ENCODE data around the gene LPAR1.
A peak's percentile ranks its signal among the peaks of the same experiment; 100 is the strongest.

Gene LPAR1

GRCh38 chr9:110912419-110913291 is 125.6 kb downstream of the LPAR1 start:
- Histone ChIP-seq H3K36me3 (ENCODE audit: insufficient read depth, low read length) (no peaks in the 10 kb centered on the region), H3K27me3 (ENCODE audit: insufficient read depth, low read length) (no peaks in the 10 kb centered on the region), H3K9me3 (ENCODE audit: low read length) (peaks cover 8% of the 10 kb centered on the region), H3K4me3 (ENCODE audit: low read length) (peak overlapping the region; percentile 3), H3K4me1 (ENCODE audit: insufficient read depth, low read length) (peaks cover 27% of the 10 kb centered on the region), H2AFZ (ENCODE audit: low read depth, low read length) (no peak overlapping the region)

GRCh38 chr9:110911659-110912418 is 126.4 kb downstream of the LPAR1 start:
- H3K27me3 ChIP-seq (ENCODE audit: insufficient read depth, low read length): no peaks in the 10 kb centered on the region
- H2AFZ ChIP-seq (ENCODE audit: low read depth, low read length): no peak overlapping the region
- H3K4me1 ChIP-seq (ENCODE audit: insufficient read depth, low read length): peaks cover 27% of the 10 kb centered on the region
- peaks cover 8% of the 10 kb centered on the region for H3K9me3 ChIP-seq (ENCODE audit: low read length)
- H3K36me3 ChIP-seq (ENCODE audit: insufficient read depth, low read length): no peaks in the 10 kb centered on the region
- no peak overlapping the region for H3K4me3 ChIP-seq (ENCODE audit: low read length)

GRCh38 chr9:110908894-110909293 is 129.4 kb downstream of the LPAR1 start:
- H2AFZ ChIP-seq (ENCODE audit: low read depth, low read length): no peak overlapping the region
- peaks cover 23% of the 10 kb centered on the region for H3K4me1 ChIP-seq (ENCODE audit: insufficient read depth, low read length)
- no peaks in the 10 kb centered on the region for H3K27me3 ChIP-seq (ENCODE audit: insufficient read depth, low read length)
- H3K9me3 ChIP-seq (ENCODE audit: low read length): peaks cover 8% of the 10 kb centered on the region
- no peaks in the 10 kb centered on the region for H3K36me3 ChIP-seq (ENCODE audit: insufficient read depth, low read length)
- H3K4me3 ChIP-seq (ENCODE audit: low read length): no peak overlapping the region

GRCh38 chr9:110900917-110901316 is 137.4 kb downstream of the LPAR1 start:
- no peaks in the 10 kb centered on the region for H3K36me3 ChIP-seq (ENCODE audit: insufficient read depth, low read length)
- H3K4me3 ChIP-seq (ENCODE audit: low read length): no peak overlapping the region
- H3K4me1 ChIP-seq (ENCODE audit: insufficient read depth, low read length): peaks cover 4% of the 10 kb centered on the region
- no peak overlapping the region for H2AFZ ChIP-seq (ENCODE audit: low read depth, low read length)
- no peaks in the 10 kb centered on the region for H3K27me3 ChIP-seq (ENCODE audit: insufficient read depth, low read length)
- H3K9me3 ChIP-seq (ENCODE audit: low read length): peaks cover 5% of the 10 kb centered on the region

- H3K27me3 ChIP-seq (ENCODE audit: insufficient read depth, low read length): no peaks in the 10 kb centered on the region
- H3K9me3 ChIP-seq (ENCODE audit: low read length): peaks cover 5% of the 10 kb centered on the region
- H2AFZ ChIP-seq (ENCODE audit: low read depth, low read length): no peak overlapping the region
- no peaks in the 10 kb centered on the region for H3K36me3 ChIP-seq (ENCODE audit: insufficient read depth, low read length)
- H3K4me1 ChIP-seq (ENCODE audit: insufficient read depth, low read length): peaks cover 4% of the 10 kb centered on the region
- H3K4me3 ChIP-seq (ENCODE audit: low read length): no peak overlapping the region
Observed at GRCh38 chr9:110900456-110900855, 137.8 kb downstream of the LPAR1 start.

- H3K9me3 ChIP-seq (ENCODE audit: low read length): peaks cover 5% of the 10 kb centered on the region
- H3K36me3 ChIP-seq (ENCODE audit: insufficient read depth, low read length): no peaks in the 10 kb centered on the region
- peaks cover 4% of the 10 kb centered on the region for H3K4me1 ChIP-seq (ENCODE audit: insufficient read depth, low read length)
Observed at GRCh38 chr9:110898866-110899265, 139.4 kb downstream of the LPAR1 start.

GRCh38 chr9:110898358-110898757 is 139.9 kb downstream of the LPAR1 start:
- Histone ChIP-seq H3K4me3 (ENCODE audit: low read length) (no peak overlapping the region), H3K27me3 (ENCODE audit: insufficient read depth, low read length) (no peaks in the 10 kb centered on the region), H3K36me3 (ENCODE audit: insufficient read depth, low read length) (no peaks in the 10 kb centered on the region), H3K9me3 (ENCODE audit: low read length) (peaks cover 5% of the 10 kb centered on the region), H2AFZ (ENCODE audit: low read depth, low read length) (no peak overlapping the region), H3K4me1 (ENCODE audit: insufficient read depth, low read length) (peaks cover 4% of the 10 kb centered on the region)

More at GRCh38 chr9:110898866-110899265, 139.4 kb downstream of the LPAR1 start:
- Histone ChIP-seq H3K4me3 (ENCODE audit: low read length) (no peak overlapping the region), H2AFZ (ENCODE audit: low read depth, low read length) (no peak overlapping the region), H3K27me3 (ENCODE audit: insufficient read depth, low read length) (no peaks in the 10 kb centered on the region)

GRCh38 chr9:110897943-110898342 is 140.3 kb downstream of the LPAR1 start:
- Histone ChIP-seq H2AFZ (ENCODE audit: low read depth, low read length) (no peak overlapping the region), H3K9me3 (ENCODE audit: low read length) (peaks cover 5% of the 10 kb centered on the region)

GRCh38 chr9:110895147-110895905 is 142.9 kb downstream of the LPAR1 start:
- Histone ChIP-seq H3K36me3 (ENCODE audit: insufficient read depth, low read length) (no peaks in the 10 kb centered on the region), H2AFZ (ENCODE audit: low read depth, low read length) (no peak overlapping the region), H3K4me1 (ENCODE audit: insufficient read depth, low read length) (peaks cover 4% of the 10 kb centered on the region), H3K27me3 (ENCODE audit: insufficient read depth, low read length) (no peaks in the 10 kb centered on the region), H3K9me3 (ENCODE audit: low read length) (peaks cover 5% of the 10 kb centered on the region), H3K4me3 (ENCODE audit: low read length) (no peak overlapping the region)

More at GRCh38 chr9:110897943-110898342, 140.3 kb downstream of the LPAR1 start:
- no peaks in the 10 kb centered on the region for H3K27me3 ChIP-seq (ENCODE audit: insufficient read depth, low read length)
- H3K4me3 ChIP-seq (ENCODE audit: low read length): no peak overlapping the region
- H3K36me3 ChIP-seq (ENCODE audit: insufficient read depth, low read length): no peaks in the 10 kb centered on the region
- peaks cover 4% of the 10 kb centered on the region for H3K4me1 ChIP-seq (ENCODE audit: insufficient read depth, low read length)

GRCh38 chr9:110894731-110895130 is 143.5 kb downstream of the LPAR1 start:
- Histone ChIP-seq H3K4me3 (ENCODE audit: low read length) (no peak overlapping the region), H3K4me1 (ENCODE audit: insufficient read depth, low read length) (peaks cover 4% of the 10 kb centered on the region), H3K36me3 (ENCODE audit: insufficient read depth, low read length) (no peaks in the 10 kb centered on the region), H3K9me3 (ENCODE audit: low read length) (peaks cover 5% of the 10 kb centered on the region), H2AFZ (ENCODE audit: low read depth, low read length) (no peak overlapping the region), H3K27me3 (ENCODE audit: insufficient read depth, low read length) (no peaks in the 10 kb centered on the region)

GRCh38 chr9:110892689-110893088 is 145.6 kb downstream of the LPAR1 start:
- Histone ChIP-seq H3K36me3 (ENCODE audit: insufficient read depth, low read length) (no peaks in the 10 kb centered on the region), H2AFZ (ENCODE audit: low read depth, low read length) (no peak overlapping the region), H3K4me3 (ENCODE audit: low read length) (no peak overlapping the region), H3K4me1 (ENCODE audit: insufficient read depth, low read length) (no peaks in the 10 kb centered on the region), H3K9me3 (ENCODE audit: low read length) (peaks cover 5% of the 10 kb centered on the region), H3K27me3 (ENCODE audit: insufficient read depth, low read length) (no peaks in the 10 kb centered on the region)

- no peaks in the 10 kb centered on the region for H3K36me3 ChIP-seq (ENCODE audit: insufficient read depth, low read length)
- H2AFZ ChIP-seq (ENCODE audit: low read depth, low read length): no peak overlapping the region
- no peaks in the 10 kb centered on the region for H3K27me3 ChIP-seq (ENCODE audit: insufficient read depth, low read length)
- H3K4me3 ChIP-seq (ENCODE audit: low read length): no peak overlapping the region
- H3K4me1 ChIP-seq (ENCODE audit: insufficient read depth, low read length): peaks cover 2% of the 10 kb centered on the region
- H3K9me3 ChIP-seq (ENCODE audit: low read length): no peaks in the 10 kb centered on the region
Observed at GRCh38 chr9:110891760-110892159, 146.5 kb downstream of the LPAR1 start.

- Histone ChIP-seq H3K36me3 (ENCODE audit: insufficient read depth, low read length) (no peaks in the 10 kb centered on the region), H2AFZ (ENCODE audit: low read depth, low read length) (no peak overlapping the region), H3K27me3 (ENCODE audit: insufficient read depth, low read length) (no peaks in the 10 kb centered on the region), H3K4me3 (ENCODE audit: low read length) (no peak overlapping the region), H3K9me3 (ENCODE audit: low read length) (no peaks in the 10 kb centered on the region), H3K4me1 (ENCODE audit: insufficient read depth, low read length) (peaks cover 5% of the 10 kb centered on the region)
Observed at GRCh38 chr9:110890416-110890815, 147.9 kb downstream of the LPAR1 start.
